Prostate gland (tissue), 2 donors: Measurements from ENCODE around the gene SRGAP3. TPM values are rescaled to one million over a fixed set of nuclear protein-coding genes. Genes with fewer than 3 reads are reported as not detected.

ENCODE experiments used
- DNase-seq: peaks from one replicate; pipeline ENCODE4 v3.0.0-alpha.2; 2019; ENCODE audit warnings: low spot score
- H3K27ac ChIP-seq, 2 donors: fragments of 200-600 bp; sonication (generic); 2 replicates each; pipeline ENCODE4 v1.5.1; 2017 to 2019
- H3K27me3 ChIP-seq: fragments of 200-600 bp; sonication (generic); replicated peaks from 2 replicates; pipeline ENCODE4 v1.5.1; 2019; ENCODE audit not compliant: insufficient read depth
- H3K36me3 ChIP-seq, 2 donors: fragments of 200-600 bp; sonication (generic); 1 replicate in 1 of 2; 2 replicates in 1 of 2; pipeline versions ENCODE4 v1.5.1 to v1.8.1; 2017 to 2019
- H3K4me1 ChIP-seq: fragments of 200-600 bp; sonication (generic); replicated peaks from 2 replicates; pipeline ENCODE4 v1.5.1; 2019
- H3K4me3 ChIP-seq, 2 donors: fragments of 200-600 bp; sonication (generic); 2 replicates each; pipeline ENCODE4 v1.5.1; 2017 to 2019
- H3K9me3 ChIP-seq: fragments of 200-600 bp; sonication (generic); 2 replicates; pipeline ENCODE4 v1.5.1; 2017
- CTCF ChIP-seq, 4 experiments: fragments of 200-600 bp in 2 of 4; fragments of 450-650 bp in 2 of 4; sonication (generic) in 2 of 4; IDR thresholded peaks; 1 replicate in 3 of 4; 2 replicates in 1 of 4; pipeline ENCODE4 v1.5.1; 2016 to 2019; ENCODE audit warnings: antibody characterized with exemption in 4 of 4, mild to moderate bottlenecking in 2 of 4, moderate library complexity in 2 of 4
- POLR2A ChIP-seq: fragments of 450-650 bp; IDR thresholded peaks from one replicate; pipeline ENCODE4 v1.6.1; 2016; ENCODE audit warnings: antibody characterized with exemption, mild to moderate bottlenecking
- POLR2AphosphoS5 ChIP-seq: sonication (generic); formaldehyde crosslinking; IDR thresholded peaks from one replicate; pipeline ENCODE4 v1.6.1; 2017; ENCODE audit warnings: antibody characterized with exemption
- WGBS: methylation state at CpG from one replicate; pipeline ENCODE4 v1.1.5; 2018; 5-methylcytosine and 5-hydroxymethylcytosine counted together
- intact Hi-C: fragments of 100-400 bp; cut with DNase I; formaldehyde crosslinking; loops from one replicate; pipeline ENCODE4 v1.14.2; 2022
- total RNA-seq, 2 donors: library from RNA; depleted of rRNA; stranded (reverse); fragments of >200 nt; gene quantifications; one replicate each; pipeline ENCODE4 v1.1.0, GENCODE V29; 2016

The SRGAP3 gene
- total RNA-seq, 2 donors from 2014 or later: 23.6 to 50.3 TPM

- Histone ChIP-seq H3K36me3 (no peaks in the 10 kb centered on the region), H3K4me3 (no peak overlapping the region), H3K27me3 (no peaks in the 10 kb centered on the region), H3K9me3 (no peaks in the 10 kb centered on the region), H3K4me1 (no peaks in the 10 kb centered on the region), H3K27ac (no peak overlapping the region)
- 91% methylated on average over 7 of the region's 7 CpGs for WGBS
- no peak for DNase-seq
- intact Hi-C loops: no loop called here
- TF ChIP-seq POLR2AphosphoS5 (no peak), CTCF (IDR thresholded peaks at IDR 0.05) (no peak), POLR2A (no peak)
Observed at GRCh38 chr3:9045371-9045770, 204.1 kb downstream of the SRGAP3 start.

- intact Hi-C loops: no loop called here
- no peaks in the 10 kb centered on the region for H3K36me3 ChIP-seq
- WGBS: 63% methylated on average over 6 of the region's 6 CpGs
- TF ChIP-seq POLR2AphosphoS5 (no peak), POLR2A (no peak), CTCF (IDR thresholded peaks at IDR 0.05) (no peak)
- H3K4me1 ChIP-seq: no peaks in the 10 kb centered on the region
- DNase-seq: no peak
- no peak overlapping the region for H3K4me3 ChIP-seq
- H3K9me3 ChIP-seq: no peaks in the 10 kb centered on the region
- no peaks in the 10 kb centered on the region for H3K27me3 ChIP-seq
- H3K27ac ChIP-seq: no peak overlapping the region
Observed at GRCh38 chr3:9043063-9043462, 206.4 kb downstream of the SRGAP3 start.

GRCh38 chr3:9041626-9042025, 207.8 kb downstream of the SRGAP3 start:
- DNase-seq: no peak
- no peak for TF ChIP-seq CTCF (IDR thresholded peaks at IDR 0.05)
- TF ChIP-seq POLR2AphosphoS5: no peak
- 83% methylated on average over 12 of the region's 12 CpGs for WGBS
- no peak overlapping the region for H3K4me3 ChIP-seq
- H3K4me1 ChIP-seq: no peaks in the 10 kb centered on the region
- intact Hi-C loops: no loop called here
- H3K36me3 ChIP-seq: no peaks in the 10 kb centered on the region
- no peaks in the 10 kb centered on the region for H3K27me3 ChIP-seq
- H3K9me3 ChIP-seq: no peaks in the 10 kb centered on the region
- H3K27ac ChIP-seq: no peak overlapping the region

GRCh38 chr3:9040996-9041395, 208.4 kb downstream of the SRGAP3 start:
- no peaks in the 10 kb centered on the region for H3K27me3 ChIP-seq
- no peak for TF ChIP-seq POLR2AphosphoS5
- DNase-seq: no peak
- H3K27ac ChIP-seq: no peak overlapping the region
- H3K36me3 ChIP-seq: no peaks in the 10 kb centered on the region
- no peaks in the 10 kb centered on the region for H3K4me1 ChIP-seq
- H3K9me3 ChIP-seq: no peaks in the 10 kb centered on the region
- H3K4me3 ChIP-seq: no peak overlapping the region
- intact Hi-C loops: no loop called here
- WGBS: 70% methylated on average over 2 of the region's 2 CpGs

- Histone ChIP-seq H3K36me3 (no peaks in the 10 kb centered on the region), H3K27me3 (no peaks in the 10 kb centered on the region), H3K27ac (no peak overlapping the region), H3K9me3 (no peaks in the 10 kb centered on the region), H3K4me3 (no peak overlapping the region), H3K4me1 (no peaks in the 10 kb centered on the region)
- 74% methylated on average over 12 of the region's 12 CpGs for WGBS
- TF ChIP-seq POLR2AphosphoS5 (no peak), CTCF (IDR thresholded peaks at IDR 0.05) (no peak)
- DNase-seq: no peak
- intact Hi-C loops: no loop called here
Observed at GRCh38 chr3:9037144-9037711, 212.2 kb downstream of the SRGAP3 start.
